HepG2 (cell line): ENCODE results near the gene CA11. TPM values are rescaled to one million over a fixed set of nuclear protein-coding genes. Genes with fewer than 3 reads are reported as not detected.

Experiments
- HMGXB3 ChIP-seq: sonication (generic); formaldehyde crosslinking; IDR thresholded peaks from 2 replicates; pipeline ENCODE4 v1.4.0; 2020; ENCODE audit warnings: missing genetic modification reagents, borderline replicate concordance
- MXD4 ChIP-seq: IDR thresholded peaks from 2 replicates; pipeline ENCODE4 v1.6.1; 2016; ENCODE audit warnings: mild to moderate bottlenecking, missing biosample characterization, missing genetic modification reagents
- RFXANK ChIP-seq: IDR thresholded peaks from 2 replicates; pipeline ENCODE4 v1.6.1; 2016
- SKI ChIP-seq: fragments of 450-650 bp; IDR thresholded peaks from one replicate; pipeline ENCODE4 v1.6.1; 2018; ENCODE audit warnings: mild to moderate bottlenecking; ENCODE audit not compliant: partially characterized antibody
- SRSF1 ChIP-seq: fragments of 200-400 bp; formaldehyde crosslinking; optimal IDR thresholded peaks from 2 replicates; pipeline ENCODE3; 2017; ENCODE audit warnings: mild to moderate bottlenecking, low read depth, low read length, moderate library complexity
- SSRP1 ChIP-seq: IDR thresholded peaks from 2 replicates; pipeline ENCODE4 v1.6.1; 2016; ENCODE audit warnings: control low read depth
- TFAP4 ChIP-seq: sonication (generic); IDR thresholded peaks from 2 replicates; pipeline ENCODE4 v1.6.1; 2016; ENCODE audit warnings: low read depth, borderline replicate concordance
- TFE3 ChIP-seq: IDR thresholded peaks from 2 replicates; pipeline ENCODE4 v1.6.1; 2016
- ZBTB44 ChIP-seq: sonication (generic); formaldehyde crosslinking; IDR thresholded peaks from 2 replicates; pipeline ENCODE4 v1.4.0; 2020; ENCODE audit warnings: missing genetic modification reagents
- ZGPAT ChIP-seq: IDR thresholded peaks from 2 replicates; pipeline ENCODE4 v1.6.1; 2016; ENCODE audit warnings: mild to moderate bottlenecking
- ZNF333 ChIP-seq: sonication (generic); formaldehyde crosslinking; IDR thresholded peaks from 2 replicates; pipeline ENCODE4 v1.4.0; 2020; ENCODE audit warnings: mild to moderate bottlenecking, missing genetic modification reagents, borderline replicate concordance
- ZNF646 ChIP-seq: sonication (generic); formaldehyde crosslinking; IDR thresholded peaks from 2 replicates; pipeline ENCODE4 v1.9.0; 2021; ENCODE audit warnings: mild to moderate bottlenecking, missing genetic modification reagents
- ZSCAN25 ChIP-seq: sonication (generic); formaldehyde crosslinking; IDR thresholded peaks from 2 replicates; pipeline ENCODE4 v1.8.0; 2022; ENCODE audit warnings: mild to moderate bottlenecking, missing genetic modification reagents
- polyA plus RNA-seq, 8 experiments: library from polyadenylated mRNA; depleted of rRNA in 3 of 8; stranded (reverse) in 7 of 8; unstranded in 1 of 8; fragments of >200 nt; fragmentation: Illumina TruSeq in 4 of 8; extraction: Trizol in 4 of 8; gene quantifications; 2 replicates each; pipeline versions ENCODE4 v1.2.1 to v1.2.3, GENCODE V29; 2011 to 2016; ENCODE audit warnings: low read depth in 4 of 8, missing spikeins in 1 of 8, mixed read lengths in 1 of 8; ENCODE audit not compliant: insufficient read depth in 1 of 8
- total RNA-seq, 5 experiments: library from RNA; depleted of rRNA; stranded (reverse); fragments of >200 nt; fragmentation: Illumina TruSeq; extraction: Trizol; gene quantifications; 2 replicates each; pipeline ENCODE4 v1.2.3, GENCODE V29; 2016; ENCODE audit warnings: low read depth in 1 of 5

CA11 gene
- total and polyA plus RNA-seq, 2 of the 13 experiments (the other 11 are each of a cell fraction or from before 2014, with no cell fraction given), result 0.41 to 0.58 TPM

GRCh38 chr19:48636859-48637448 lies 9.0 kb downstream of the CA11 start, which contains the start of gene DBP (continued):
- TF ChIP-seq ZNF646 (CRISPR knock-in tag) (no peak), SRSF1 (peak; percentile 56), RFXANK (CRISPR knock-in tag) (no peak), ZGPAT (CRISPR knock-in tag) (no peak), HMGXB3 (CRISPR knock-in tag) (no peak), ZBTB44 (no peak), TFE3 (CRISPR knock-in tag) (no peak), MXD4 (CRISPR knock-in tag) (no peak), TFAP4 (no peak), SKI (no peak), ZNF333 (CRISPR knock-in tag) (no peak), ZSCAN25 (CRISPR knock-in tag) (no peak), SSRP1 (peak; percentile 62; the same call in 1 of the 2 replicates)
